Activated CD4-positive, alpha-beta T cell treated with anti-CD3 and anti-CD28 coated beads for 1 hour (primary cell): ENCODE data around the gene FNIP1.
"Not testable (repeated sequence)": the region's sequence is repeated elsewhere in the genome, so short reads cannot be mapped to it uniquely, and the experiment has no call there.

ENCODE experiments used
- DNase-seq: peaks from one replicate; pipeline ENCODE4 v3.0.0-alpha.2; 2020

Gene FNIP1

DNA sequence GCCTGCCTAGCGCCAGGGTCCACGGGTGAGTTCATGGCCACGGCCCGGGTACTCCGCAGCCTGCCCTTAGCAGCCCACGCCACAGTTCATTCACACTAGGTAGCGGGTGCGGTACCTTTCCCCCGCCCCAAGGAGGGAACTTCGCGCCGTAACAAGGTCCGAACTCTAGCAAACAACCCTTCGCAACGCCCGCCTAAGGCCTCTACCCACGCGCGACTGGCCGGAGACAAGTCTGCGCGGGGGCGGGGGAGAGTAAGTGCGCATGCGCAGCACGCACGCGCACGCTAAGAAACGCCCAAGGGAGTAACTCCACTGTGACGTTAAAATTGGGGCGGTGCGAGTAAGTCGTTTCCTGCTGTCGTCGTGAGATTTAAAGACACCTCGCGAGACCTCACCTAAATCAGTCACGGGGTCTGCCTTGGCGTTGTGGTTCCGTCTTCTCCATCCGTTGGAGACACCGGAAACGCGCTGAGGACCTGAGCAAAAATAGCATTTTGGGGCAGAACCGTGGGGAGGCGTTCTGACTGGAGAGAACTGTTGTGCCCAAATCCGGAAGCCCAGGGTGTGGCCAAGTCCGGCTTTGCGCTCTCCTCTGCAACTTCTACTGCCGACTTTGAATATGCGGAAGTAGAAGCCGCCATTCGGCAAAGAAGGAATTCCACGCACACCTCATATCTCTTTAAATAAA is 161.7 kb downstream of the FNIP1 start, which contains the start of gene RAPGEF6:
Gene RAPGEF6 (minus strand): TSS at position 234 of the 688 bp plus-strand sequence. CDS start 199 bp downstream, at position 35.
- peak; percentile 92 for DNase-seq

DNA sequence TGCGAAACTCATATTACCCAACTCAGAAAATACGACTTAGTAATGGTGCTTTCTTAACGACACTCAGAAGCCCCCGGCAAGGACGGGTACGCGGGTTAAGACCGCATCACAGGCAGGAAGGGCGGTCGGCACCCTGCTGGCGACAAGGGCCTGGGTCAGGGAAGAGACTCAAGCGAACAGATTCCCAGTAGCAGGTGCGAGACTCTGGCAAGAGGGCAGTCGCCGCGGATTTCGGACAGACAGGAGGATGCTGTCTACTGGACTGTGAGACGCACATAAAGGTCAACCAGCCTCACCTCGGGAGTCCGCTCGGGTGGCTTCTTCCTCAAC is 162.2 kb downstream of the FNIP1 start:
- peak; percentile 45 for DNase-seq

DNA sequence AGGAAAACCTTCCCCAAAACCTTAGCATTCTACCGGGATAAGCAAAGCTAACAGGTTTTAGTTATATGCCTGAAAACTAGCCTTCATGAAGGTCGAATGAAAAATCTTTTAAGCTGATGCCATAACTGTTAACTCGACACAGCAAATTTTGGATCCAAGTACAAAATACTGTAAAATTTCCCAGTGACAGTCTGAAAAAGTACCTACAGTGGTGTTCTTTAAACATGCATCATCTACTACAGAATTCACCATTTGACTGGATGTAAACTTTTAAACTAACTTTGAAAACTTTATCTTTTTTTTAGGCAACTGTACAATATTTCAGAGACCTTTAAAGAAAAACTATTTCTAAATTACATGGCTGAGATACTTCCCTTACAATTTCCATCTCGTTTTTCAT is 162.6 kb downstream of the FNIP1 start:
- DNase-seq = no peak

DNA sequence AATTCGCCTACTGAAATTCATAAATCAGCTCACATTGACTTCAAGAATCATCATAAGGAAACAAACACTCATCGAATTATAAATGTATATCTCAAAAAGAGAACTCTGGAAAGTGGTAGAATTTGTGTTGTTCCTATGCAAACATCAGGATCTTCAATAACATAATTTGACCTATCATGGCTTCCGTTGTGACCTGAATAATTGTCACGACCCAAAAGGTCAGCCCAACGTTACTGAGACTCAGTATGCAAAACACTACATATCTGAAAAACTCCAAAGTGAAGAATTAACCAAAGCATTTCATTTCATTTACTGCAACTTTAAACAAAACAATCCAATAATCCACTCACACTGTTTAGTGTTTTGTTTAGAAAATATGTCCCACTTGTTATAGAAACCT is 163.0 kb downstream of the FNIP1 start:
- no peak for DNase-seq

DNA sequence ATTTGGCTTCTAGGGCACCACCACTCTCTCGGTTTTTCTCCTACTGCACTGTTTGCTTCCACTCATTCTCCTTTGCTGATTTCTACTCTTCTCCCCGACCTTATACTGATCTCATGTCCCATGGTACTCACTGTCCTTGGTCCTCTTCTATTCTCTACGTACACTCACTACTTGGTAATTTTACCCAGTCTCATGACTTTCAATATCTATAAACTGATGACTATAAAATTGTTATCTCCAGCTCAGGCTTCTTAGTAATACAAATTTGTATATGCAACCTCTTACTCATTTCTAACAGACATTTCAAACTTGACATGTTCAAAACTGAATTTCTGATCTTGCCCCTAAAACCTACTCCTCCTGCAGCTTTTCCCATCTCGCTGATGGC is 165.9 kb downstream of the FNIP1 start:
- DNase-seq = no peak

DNA sequence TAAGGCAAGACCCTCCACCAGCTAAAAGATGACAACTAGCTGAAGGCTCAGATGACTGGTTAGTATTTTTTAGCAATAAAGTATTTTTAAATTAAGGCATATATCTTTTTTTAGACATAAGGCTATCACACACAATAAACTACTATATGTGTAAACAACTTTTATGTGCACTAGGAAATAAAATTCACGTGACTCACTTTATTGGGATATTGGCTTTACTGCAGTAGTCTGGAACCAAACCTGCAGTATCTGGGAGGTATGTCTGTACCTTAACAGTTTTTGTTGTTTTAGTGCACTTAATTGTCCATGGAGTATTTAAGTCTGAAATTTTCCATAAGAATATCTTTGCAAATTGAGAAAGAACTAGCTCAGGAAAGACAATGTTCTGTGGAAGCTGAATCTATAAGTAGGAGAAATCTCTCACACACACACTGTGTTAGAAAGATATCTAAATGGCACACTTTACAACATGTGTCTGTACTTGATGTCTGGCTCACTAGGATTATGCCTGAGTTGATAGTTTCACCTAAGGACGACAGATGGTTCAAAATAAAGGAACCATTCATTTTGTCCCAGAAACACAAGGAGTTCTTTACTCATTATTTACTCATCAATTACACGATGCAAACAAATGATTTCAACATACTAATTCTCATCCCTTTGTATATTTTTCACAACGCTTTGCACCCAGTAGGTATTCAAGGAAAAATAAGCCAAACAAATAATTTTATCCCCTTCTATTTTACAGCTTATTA is 166.4 kb downstream of the FNIP1 start:
- DNase-seq = no peak

DNA sequence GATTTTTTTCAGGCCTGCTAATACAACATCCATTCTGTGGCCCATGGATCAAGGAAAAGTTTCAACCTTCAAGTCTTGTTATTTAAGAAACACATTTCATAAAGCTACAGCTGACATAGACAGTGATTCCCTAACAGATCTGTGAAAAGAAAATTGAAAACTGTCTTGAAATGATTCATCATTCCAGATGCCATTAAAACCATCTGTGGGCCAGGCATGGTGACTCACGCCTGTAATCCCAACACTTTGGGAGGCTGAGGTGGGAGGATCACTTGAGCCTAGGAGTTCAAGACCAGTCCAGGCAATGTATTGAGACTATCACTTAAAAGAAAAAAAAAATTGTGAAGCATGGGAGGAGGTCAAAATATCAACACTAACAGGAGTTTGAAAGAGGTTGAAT is 167.8 kb downstream of the FNIP1 start:
- DNase-seq = no peak

DNA sequence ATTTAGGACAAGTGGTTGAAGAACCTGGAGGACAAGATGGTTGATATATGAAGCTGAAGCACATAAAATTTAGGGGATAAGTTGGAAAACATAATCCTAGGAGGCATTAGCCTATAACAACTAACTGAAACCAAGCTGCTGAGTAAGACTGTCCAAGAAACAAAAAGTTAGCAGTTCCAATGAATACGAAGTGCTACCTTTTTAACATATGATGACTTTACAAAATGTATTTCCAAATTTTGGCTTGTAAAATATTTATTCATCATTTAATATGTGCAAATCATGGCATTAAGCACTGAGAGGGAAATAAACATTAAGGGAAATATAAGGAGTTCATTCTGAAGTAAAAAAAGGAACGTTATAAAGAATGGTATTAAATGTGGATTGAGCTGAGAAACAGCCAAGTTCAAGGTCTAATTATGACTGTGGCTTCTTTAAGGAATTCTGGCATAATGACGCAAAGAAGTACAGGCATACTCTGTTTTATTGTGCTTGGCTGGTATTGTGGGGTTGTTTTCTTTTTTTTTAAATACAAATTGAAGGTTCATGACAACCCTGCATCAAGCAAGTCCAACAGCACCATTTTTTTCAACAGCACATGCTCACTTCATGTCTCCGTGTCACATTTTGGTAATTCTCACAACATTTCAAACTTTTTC is 169.5 kb downstream of the FNIP1 start:
- no peak for DNase-seq

DNA sequence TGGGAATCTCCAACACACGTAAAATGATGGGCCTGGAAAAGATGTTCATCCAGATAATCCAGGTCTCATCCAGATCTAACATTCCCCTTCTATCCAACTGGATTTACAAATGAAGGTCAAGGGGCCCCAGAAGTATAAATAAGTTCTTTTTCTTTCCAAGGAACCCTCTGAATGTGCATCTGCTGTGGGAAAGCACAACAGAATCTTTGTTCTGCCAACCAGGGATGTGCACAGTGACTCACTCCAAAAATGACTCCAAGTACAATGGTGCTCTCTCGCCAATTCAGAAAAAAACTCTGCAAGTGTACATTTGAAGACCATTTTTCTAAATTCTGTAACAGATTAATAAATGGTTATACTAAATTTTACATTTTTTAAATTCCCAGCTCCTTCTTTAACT is 174.2 kb downstream of the FNIP1 start:
- no peak for DNase-seq

DNA sequence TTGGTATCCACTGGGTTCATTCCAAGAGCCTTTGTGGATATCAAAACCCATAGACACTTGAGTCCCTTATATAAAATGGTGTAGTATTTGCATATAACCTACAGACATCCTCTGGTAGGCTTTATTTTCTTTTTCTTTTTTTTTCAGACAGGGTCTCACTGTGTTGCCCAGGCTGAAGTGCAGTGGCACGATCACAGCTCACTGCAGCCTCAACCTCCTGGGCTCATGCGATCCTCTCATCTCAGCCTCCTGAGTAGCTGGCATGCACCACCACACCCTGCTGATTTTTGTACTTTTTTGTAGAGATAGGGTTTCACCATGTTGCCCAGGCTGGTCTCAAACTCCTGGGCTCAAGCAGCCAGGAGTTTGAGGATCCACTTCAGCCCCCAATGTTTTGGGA is 175.7 kb downstream of the FNIP1 start:
- not testable (repeated sequence) for DNase-seq

DNA sequence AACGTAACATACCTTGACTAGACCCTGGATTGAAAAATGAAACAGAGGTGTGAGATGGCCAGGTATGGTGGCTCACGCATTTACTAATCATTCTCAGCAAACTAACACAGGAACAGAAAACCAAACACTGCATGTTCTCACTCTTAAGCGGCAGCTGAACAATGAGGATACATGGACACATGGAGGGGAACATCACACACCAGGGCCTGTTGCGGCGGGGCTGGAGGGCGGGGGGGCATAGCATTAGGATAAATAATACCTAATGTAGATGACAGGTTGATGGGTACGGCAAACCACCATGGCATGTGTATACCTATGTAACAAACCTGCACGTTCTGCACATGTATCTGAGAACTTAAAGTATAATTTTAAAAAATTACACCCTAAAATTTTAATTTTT is 177.7 kb downstream of the FNIP1 start:
- DNase-seq = no peak

DNA sequence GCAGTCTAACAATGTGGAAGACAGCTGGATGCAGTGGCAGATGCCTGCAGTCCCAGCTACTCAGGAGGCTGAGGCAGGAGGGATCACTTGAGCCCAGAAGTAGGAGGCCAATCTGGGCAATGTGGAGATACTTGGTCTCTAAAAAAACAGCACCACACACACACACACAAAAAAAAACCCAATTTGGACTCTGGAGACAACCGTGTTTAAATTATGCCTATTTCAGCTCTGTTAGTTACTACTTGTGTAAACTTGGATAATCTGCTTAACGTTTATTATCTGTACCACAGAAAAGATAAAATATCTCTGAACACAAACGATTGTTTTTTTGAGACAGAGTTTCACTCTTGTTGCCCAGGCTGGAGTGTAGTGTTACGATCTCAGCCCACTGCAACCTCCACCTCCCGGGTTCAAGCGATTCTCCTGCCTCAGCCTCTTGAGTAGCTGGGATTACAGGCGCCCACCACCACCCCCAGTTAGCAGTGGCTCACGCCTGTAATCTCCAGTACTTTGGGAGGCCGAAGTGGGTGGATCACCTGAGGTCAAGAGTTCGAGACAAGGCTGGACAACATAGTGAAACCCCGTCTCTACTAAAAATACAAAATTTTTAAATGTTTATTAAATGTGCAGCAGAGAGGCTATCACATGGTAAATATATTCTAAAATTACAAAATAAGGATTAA is 179.5 kb downstream of the FNIP1 start:
- DNase-seq = no peak

DNA sequence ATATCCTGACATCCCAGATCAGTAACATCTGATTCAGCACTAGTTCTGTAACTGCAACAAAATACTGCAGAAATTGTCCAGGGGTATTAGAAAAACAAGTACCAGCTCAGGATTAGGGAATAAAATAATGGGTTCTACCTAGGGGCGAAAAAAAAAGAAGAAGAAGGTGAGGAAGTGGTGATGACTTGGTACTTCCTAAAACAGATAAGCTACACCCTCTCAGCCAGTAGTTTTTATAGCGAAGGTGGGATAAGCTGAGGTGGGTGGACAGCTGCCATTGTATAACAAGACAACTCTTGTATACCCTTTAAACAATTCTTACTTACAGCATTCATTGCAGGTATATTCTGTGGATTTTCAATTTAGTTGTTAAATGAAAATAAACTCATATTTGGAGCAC is 180.9 kb downstream of the FNIP1 start:
- no peak for DNase-seq

DNA sequence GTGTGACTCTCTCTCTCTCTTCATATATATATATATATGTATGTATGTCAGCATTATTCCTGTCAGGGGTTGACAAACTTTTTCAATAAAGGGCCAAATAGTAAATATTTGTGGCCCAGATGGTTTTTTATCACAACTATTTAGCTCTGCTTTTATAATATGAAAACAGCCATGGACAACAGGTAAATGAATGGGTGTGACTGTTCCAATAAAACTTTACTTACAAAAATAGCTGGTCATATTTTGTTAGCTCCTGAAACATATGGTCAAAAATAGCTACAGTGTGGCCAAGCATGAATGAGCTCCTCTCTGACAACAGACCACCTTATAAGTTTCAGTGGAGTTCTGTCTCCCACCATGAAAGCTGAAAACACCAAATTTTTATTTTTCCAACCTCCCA is 183.4 kb downstream of the FNIP1 start:
- no peak for DNase-seq

DNA sequence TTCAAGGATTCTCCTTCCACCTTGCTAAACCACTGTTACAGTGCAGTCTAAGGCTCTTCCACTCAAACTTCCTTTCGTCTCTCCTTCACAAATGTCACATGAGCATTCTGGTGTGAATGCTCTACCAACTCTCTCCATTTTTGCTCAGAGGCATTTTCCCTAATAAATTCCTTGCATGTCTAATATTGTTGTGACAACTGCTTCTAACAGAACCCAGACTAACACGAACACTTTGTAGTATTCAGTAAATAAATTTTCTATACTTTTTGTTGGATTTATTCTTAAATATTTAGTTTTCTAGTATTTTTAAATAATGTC is 185.8 kb downstream of the FNIP1 start:
- DNase-seq = no peak

DNA sequence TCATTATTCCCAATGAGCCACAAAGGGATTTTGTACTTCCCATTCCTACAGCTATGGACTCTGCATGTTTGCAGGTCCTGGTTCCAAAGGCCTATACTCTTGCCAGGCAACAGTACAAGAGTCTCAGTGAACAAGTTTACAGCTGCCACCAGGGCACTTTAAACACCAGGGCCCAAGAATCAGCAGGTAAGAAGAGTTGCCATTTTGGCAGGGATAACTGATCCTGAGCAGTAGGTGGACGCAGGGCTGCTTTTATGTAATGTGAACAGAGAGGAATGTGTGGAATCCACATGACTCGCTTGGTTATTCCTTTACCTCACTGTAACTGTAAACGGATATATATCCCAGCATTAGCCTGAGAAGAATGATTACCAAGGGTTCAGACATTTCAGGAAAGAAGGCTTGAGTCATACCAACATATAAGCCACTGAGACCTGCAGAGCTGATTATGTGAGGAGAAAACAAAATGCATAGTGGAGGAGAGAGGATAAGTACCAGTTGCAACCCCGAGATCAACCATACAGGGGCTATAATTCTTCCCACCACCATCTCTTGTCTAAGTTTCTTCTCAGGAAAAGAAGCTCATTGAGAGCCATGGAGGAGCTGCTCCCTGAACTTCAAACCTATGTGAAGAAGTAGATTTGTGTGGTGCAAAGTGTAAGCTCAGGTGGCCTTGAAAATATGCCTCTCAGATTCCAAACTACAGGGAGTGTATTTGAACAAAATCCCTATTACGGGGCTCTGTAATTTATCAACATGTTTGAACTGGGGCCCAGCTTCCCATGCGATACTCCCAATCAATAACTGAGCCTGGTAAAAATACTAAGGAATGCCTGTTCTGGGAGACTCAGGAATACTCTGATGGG is 186.4 kb downstream of the FNIP1 start:
- no peak for DNase-seq

DNA sequence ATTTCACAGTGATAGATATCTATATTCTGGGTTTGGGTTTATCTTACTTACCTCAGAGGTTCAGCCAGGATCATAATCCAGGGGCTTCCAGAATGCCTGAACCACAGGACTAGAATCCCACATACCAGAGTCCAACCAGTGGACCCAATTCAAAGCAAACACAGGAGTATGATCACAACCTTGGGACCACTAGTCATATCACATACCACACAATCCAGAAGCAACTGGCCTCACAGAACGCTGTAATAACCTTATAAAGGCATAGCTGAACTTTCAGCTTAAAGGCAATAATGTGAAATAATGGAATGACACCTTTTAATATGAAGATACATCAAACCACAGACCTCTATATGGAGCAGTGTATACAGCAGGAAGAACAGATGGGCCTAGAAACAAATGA is 187.0 kb downstream of the FNIP1 start:
- no peak for DNase-seq

DNA sequence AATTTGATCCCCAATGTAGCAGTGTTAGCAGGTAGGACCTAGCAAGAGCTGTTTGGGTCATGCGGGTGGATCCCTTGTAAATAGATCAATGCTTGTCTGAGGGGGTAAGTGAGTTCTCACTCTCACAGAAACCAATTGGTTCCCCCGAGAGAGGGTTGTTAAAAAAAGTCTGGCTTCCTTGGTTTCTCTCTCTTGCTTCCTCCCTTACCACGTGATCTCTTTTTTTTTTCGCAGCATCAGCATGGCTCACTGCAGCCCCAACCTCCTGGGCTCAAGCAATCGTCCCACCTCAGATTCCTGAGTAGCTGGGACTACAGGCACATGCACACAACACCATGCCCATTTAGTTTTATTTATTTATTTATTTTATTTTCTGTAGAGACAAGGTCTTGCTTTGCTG is 188.2 kb downstream of the FNIP1 start:
- no peak for DNase-seq

DNA sequence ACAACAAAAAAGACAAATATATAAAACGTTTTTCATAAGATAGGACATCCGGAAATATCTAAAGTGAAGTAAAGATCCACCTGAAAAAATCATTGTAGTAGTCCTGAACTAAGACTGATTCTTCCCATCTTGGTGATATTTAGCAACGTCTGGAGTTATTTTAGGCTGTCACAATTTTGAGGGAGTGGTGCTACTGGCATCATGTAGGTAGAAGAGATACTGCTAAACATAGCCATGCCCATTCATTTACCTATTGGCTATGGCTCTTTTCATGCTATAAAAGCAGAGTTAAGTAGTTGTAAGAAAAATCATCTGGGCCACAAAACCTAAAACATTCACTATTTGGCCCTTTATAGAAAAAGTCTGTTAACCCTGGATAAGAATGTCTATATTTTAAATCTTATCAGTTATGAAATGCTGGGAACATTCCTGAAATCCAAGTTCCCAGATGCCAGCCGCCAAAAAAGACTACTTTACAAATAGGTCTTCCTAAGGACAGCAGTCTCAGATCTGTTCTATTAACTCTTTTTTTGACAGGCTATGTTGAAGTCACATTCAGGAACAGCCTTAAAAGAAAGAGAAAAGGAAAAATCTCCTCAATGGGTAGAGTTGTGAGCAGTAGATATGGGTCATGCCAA is 188.8 kb downstream of the FNIP1 start:
- DNase-seq = no peak

DNA sequence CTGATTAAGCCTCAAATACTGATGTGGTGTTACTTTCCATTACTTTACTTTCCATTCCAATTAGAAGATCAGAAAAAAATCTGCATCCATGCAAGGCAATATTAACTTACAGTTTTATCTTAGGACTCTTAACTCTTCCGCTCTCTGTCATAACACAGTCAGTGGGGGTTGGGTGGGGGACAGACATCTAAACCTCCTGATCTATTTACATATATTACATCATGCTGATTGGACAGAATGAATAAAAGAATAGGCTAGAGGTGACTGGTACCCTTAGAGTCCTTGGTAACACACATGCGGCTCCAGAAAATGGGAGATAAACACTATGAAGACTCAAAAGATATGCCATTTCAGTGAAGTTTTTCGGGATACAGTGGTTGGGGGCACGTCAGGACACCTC is 189.4 kb downstream of the FNIP1 start:
- no peak for DNase-seq

DNA sequence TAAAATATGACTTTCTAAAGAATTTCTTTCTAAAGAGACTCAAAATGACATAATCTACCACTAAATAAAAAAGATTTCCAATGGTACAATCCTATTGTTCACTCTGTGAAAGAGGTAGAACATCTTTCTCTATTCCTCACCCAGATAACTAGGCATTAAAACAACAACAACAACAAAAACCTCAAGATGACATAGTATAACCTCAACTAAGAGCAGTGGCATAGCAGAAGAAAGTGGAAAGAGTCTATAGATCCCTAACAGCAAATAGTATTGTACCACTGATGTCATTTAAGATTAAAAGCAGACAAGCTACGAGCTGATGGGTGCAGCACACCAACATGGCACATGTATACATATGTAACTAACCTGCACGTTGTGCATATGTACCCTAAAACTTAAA is 191.7 kb downstream of the FNIP1 start:
- DNase-seq = no peak
